Uterus (tissue), 2 donors: ENCODE measurements around the gene GALNT6.

Experiments used
- POLR2A ChIP-seq, 2 donors: fragments of 450-650 bp; IDR thresholded peaks; one replicate each; pipeline ENCODE4 v1.6.1; 2016; ENCODE audit warnings: antibody characterized with exemption in 2 of 2, mild to moderate bottlenecking in 1 of 2, moderate library complexity in 1 of 2
- TF ChIP-seq, protein P1 (sequence below), 4 experiments: fragments of 200-600 bp in 2 of 4; fragments of 450-650 bp in 2 of 4; sonication (generic) in 2 of 4; IDR thresholded peaks; one replicate each; pipeline ENCODE4 v1.5.1; 2016 to 2019; ENCODE audit warnings: antibody characterized with exemption in 4 of 4, mild to moderate bottlenecking in 2 of 4, moderate library complexity in 1 of 4

DNA sequence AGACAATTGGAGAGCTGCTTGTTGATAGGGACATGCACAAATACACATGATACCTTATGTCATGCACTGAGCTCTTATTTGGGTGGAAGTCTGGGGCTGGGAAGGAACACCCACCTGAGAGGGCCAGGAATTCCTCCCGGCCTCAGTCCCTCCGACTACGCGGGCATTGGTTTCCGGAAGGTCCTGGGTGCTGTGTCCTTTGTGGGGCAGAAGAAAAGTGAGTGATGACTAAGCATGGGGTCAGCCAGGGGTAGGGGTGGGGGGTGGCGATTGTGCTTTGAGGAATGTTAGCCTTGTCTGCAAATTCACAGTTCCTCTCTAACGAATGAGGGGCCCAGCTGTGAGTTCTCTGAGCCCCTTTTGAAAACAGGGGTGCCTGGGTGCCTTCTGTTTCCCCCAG lies 45.5 kb downstream of the GALNT6 start:
- TF ChIP-seq, protein P1, sequence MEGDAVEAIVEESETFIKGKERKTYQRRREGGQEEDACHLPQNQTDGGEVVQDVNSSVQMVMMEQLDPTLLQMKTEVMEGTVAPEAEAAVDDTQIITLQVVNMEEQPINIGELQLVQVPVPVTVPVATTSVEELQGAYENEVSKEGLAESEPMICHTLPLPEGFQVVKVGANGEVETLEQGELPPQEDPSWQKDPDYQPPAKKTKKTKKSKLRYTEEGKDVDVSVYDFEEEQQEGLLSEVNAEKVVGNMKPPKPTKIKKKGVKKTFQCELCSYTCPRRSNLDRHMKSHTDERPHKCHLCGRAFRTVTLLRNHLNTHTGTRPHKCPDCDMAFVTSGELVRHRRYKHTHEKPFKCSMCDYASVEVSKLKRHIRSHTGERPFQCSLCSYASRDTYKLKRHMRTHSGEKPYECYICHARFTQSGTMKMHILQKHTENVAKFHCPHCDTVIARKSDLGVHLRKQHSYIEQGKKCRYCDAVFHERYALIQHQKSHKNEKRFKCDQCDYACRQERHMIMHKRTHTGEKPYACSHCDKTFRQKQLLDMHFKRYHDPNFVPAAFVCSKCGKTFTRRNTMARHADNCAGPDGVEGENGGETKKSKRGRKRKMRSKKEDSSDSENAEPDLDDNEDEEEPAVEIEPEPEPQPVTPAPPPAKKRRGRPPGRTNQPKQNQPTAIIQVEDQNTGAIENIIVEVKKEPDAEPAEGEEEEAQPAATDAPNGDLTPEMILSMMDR (IDR thresholded peaks at IDR 0.05), result no peak
- TF ChIP-seq POLR2A (IDR thresholded peaks at IDR 0.05), result no peak
